ENCODE measurements around the gene YRDC.

The YRDC gene

DNA sequence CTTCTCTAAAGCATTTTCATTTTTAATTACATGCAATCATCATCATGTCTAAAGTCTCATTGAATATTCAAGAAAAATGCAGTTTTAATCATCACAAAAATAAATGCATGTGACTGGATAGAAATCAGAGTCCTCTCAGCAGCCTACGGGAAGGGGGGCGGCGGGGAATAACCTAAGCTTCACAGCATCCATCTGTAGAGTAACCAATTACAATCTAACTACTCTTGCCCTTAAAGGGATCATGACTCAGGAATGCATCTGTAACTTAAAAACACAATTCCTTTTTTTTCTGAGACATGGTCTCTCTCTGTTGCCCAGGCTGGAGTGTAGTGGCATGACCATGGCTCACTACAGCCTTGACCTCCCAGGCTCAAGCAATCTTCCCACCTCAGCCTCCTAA lies 28.8 kb upstream of the YRDC start (continued):
- TF ChIP-seq, protein P1, sequence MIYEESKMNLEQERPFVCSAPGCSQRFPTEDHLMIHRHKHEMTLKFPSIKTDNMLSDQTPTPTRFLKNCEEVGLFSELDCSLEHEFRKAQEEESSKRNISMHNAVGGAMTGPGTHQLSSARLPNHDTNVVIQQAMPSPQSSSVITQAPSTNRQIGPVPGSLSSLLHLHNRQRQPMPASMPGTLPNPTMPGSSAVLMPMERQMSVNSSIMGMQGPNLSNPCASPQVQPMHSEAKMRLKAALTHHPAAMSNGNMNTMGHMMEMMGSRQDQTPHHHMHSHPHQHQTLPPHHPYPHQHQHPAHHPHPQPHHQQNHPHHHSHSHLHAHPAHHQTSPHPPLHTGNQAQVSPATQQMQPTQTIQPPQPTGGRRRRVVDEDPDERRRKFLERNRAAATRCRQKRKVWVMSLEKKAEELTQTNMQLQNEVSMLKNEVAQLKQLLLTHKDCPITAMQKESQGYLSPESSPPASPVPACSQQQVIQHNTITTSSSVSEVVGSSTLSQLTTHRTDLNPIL (CRISPR knock-in tag; IDR thresholded peaks at IDR 0.05; ENCODE audit: low read depth) = no peak
- TF ChIP-seq ARNTL (CRISPR knock-in tag; IDR thresholded peaks at IDR 0.05; ENCODE audit: borderline replicate concordance, low read depth) (no peak), SNAI2 (CRISPR knock-in tag; IDR thresholded peaks at IDR 0.05) (no peak), RARB (CRISPR knock-in tag; IDR thresholded peaks at IDR 0.05) (no peak)

DNA sequence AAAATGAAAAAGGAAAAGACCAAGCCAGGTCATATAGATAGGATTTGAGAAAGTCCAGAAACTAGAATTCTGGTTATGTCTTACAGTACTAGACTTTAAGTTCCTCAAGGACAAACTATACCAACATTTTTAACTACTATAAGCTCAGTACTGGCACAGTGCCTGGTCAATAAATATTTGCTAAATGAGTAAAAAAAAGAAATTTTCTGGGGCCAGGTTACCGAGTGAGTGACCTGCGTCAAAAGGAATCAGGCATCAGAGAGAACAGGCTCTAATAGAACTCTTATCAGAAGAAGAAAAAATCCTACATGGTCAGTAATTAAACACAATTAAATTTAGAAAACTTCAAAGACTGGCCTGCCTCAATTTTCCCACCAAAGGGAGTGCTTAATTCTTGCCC lies 23.8 kb upstream of the YRDC start:
- TF ChIP-seq ZNF70 (CRISPR knock-in tag; IDR thresholded peaks at IDR 0.05) (no peak), GLIS3 (CRISPR knock-in tag; IDR thresholded peaks at IDR 0.05) (no peak), ARNTL (CRISPR knock-in tag; IDR thresholded peaks at IDR 0.05; ENCODE audit: borderline replicate concordance, low read depth) (no peak), SNAI2 (CRISPR knock-in tag; IDR thresholded peaks at IDR 0.05) (no peak), RARB (CRISPR knock-in tag; IDR thresholded peaks at IDR 0.05) (no peak), ESRRG (CRISPR knock-in tag; IDR thresholded peaks at IDR 0.05) (no peak), ZNF8 (CRISPR knock-in tag; IDR thresholded peaks at IDR 0.05) (no peak), ZC3H10 (CRISPR knock-in tag; IDR thresholded peaks at IDR 0.05) (no peak), ZFP30 (CRISPR knock-in tag; IDR thresholded peaks at IDR 0.05) (no peak), ZNF565 (CRISPR knock-in tag; conservative IDR thresholded peaks at IDR 0.05; ENCODE audit: low read depth) (no peak), TOX (CRISPR knock-in tag; IDR thresholded peaks at IDR 0.05; ENCODE audit: borderline replicate concordance) (no peak), ISL1 (CRISPR knock-in tag; IDR thresholded peaks at IDR 0.05) (no peak), OSR1 (CRISPR knock-in tag; IDR thresholded peaks at IDR 0.05) (no peak), PPARA (CRISPR knock-in tag; IDR thresholded peaks at IDR 0.05; ENCODE audit: borderline replicate concordance) (no peak), BACH2 (CRISPR knock-in tag; IDR thresholded peaks at IDR 0.05; ENCODE audit: borderline replicate concordance) (no peak)
- TF ChIP-seq, protein P2, sequence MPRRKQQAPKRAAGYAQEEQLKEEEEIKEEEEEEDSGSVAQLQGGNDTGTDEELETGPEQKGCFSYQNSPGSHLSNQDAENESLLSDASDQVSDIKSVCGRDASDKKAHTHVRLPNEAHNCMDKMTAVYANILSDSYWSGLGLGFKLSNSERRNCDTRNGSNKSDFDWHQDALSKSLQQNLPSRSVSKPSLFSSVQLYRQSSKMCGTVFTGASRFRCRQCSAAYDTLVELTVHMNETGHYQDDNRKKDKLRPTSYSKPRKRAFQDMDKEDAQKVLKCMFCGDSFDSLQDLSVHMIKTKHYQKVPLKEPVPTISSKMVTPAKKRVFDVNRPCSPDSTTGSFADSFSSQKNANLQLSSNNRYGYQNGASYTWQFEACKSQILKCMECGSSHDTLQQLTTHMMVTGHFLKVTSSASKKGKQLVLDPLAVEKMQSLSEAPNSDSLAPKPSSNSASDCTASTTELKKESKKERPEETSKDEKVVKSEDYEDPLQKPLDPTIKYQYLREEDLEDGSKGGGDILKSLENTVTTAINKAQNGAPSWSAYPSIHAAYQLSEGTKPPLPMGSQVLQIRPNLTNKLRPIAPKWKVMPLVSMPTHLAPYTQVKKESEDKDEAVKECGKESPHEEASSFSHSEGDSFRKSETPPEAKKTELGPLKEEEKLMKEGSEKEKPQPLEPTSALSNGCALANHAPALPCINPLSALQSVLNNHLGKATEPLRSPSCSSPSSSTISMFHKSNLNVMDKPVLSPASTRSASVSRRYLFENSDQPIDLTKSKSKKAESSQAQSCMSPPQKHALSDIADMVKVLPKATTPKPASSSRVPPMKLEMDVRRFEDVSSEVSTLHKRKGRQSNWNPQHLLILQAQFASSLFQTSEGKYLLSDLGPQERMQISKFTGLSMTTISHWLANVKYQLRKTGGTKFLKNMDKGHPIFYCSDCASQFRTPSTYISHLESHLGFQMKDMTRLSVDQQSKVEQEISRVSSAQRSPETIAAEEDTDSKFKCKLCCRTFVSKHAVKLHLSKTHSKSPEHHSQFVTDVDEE (CRISPR knock-in tag; IDR thresholded peaks at IDR 0.05) = no peak
- TF ChIP-seq, protein P3, sequence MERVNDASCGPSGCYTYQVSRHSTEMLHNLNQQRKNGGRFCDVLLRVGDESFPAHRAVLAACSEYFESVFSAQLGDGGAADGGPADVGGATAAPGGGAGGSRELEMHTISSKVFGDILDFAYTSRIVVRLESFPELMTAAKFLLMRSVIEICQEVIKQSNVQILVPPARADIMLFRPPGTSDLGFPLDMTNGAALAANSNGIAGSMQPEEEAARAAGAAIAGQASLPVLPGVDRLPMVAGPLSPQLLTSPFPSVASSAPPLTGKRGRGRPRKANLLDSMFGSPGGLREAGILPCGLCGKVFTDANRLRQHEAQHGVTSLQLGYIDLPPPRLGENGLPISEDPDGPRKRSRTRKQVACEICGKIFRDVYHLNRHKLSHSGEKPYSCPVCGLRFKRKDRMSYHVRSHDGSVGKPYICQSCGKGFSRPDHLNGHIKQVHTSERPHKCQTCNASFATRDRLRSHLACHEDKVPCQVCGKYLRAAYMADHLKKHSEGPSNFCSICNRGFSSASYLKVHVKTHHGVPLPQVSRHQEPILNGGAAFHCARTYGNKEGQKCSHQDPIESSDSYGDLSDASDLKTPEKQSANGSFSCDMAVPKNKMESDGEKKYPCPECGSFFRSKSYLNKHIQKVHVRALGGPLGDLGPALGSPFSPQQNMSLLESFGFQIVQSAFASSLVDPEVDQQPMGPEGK (CRISPR knock-in tag; IDR thresholded peaks at IDR 0.05; ENCODE audit: borderline replicate concordance) = no peak
- TF ChIP-seq, protein P1 (CRISPR knock-in tag; IDR thresholded peaks at IDR 0.05; ENCODE audit: low read depth) = no peak
- TF ChIP-seq, protein P4, sequence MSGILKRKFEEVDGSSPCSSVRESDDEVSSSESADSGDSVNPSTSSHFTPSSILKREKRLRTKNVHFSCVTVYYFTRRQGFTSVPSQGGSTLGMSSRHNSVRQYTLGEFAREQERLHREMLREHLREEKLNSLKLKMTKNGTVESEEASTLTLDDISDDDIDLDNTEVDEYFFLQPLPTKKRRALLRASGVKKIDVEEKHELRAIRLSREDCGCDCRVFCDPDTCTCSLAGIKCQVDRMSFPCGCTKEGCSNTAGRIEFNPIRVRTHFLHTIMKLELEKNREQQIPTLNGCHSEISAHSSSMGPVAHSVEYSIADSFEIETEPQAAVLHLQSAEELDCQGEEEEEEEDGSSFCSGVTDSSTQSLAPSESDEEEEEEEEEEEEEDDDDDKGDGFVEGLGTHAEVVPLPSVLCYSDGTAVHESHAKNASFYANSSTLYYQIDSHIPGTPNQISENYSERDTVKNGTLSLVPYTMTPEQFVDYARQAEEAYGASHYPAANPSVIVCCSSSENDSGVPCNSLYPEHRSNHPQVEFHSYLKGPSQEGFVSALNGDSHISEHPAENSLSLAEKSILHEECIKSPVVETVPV (CRISPR knock-in tag; IDR thresholded peaks at IDR 0.05) = no peak
- ATAC-seq = no peak

DNA sequence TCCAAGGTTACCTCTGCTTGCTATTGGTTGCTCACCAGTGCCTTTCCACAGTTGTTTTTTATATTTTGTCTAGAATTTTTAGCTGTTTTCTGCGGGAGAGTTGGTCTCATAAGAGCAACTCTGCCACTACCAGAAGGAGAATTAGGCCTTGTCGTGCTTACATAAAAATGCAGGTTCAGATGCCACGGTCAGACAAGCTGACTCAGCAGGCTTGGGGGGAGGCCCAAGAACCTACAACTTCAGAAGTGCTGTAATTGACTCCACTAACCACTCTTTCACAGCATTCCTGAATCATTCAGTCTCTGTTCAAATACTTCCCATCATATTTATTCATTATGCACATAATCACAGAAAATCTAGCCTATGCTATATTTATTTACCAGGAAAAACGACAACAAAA lies 23.1 kb upstream of the YRDC start:
- ATAC-seq = no peak
- TF ChIP-seq ARNTL (CRISPR knock-in tag; IDR thresholded peaks at IDR 0.05; ENCODE audit: borderline replicate concordance, low read depth) = no peak
- TF ChIP-seq TCF4 (CRISPR knock-in tag; IDR thresholded peaks at IDR 0.05; ENCODE audit: borderline replicate concordance) = no peak
- no peak for TF ChIP-seq ZFP30 (CRISPR knock-in tag; IDR thresholded peaks at IDR 0.05)
- TF ChIP-seq ZFP3 (CRISPR knock-in tag; IDR thresholded peaks at IDR 0.05) = no peak
- TF ChIP-seq, protein P2 (CRISPR knock-in tag; IDR thresholded peaks at IDR 0.05) = no peak
- TF ChIP-seq, protein P3 (CRISPR knock-in tag; IDR thresholded peaks at IDR 0.05; ENCODE audit: borderline replicate concordance) = no peak
- TF ChIP-seq GLIS3 (CRISPR knock-in tag; IDR thresholded peaks at IDR 0.05) = no peak
- TF ChIP-seq BACH2 (CRISPR knock-in tag; IDR thresholded peaks at IDR 0.05; ENCODE audit: borderline replicate concordance) = no peak
- no peak for TF ChIP-seq RARB (CRISPR knock-in tag; IDR thresholded peaks at IDR 0.05)
